ENCODE measurements around the gene RNF123.

Gene RNF123

DNA sequence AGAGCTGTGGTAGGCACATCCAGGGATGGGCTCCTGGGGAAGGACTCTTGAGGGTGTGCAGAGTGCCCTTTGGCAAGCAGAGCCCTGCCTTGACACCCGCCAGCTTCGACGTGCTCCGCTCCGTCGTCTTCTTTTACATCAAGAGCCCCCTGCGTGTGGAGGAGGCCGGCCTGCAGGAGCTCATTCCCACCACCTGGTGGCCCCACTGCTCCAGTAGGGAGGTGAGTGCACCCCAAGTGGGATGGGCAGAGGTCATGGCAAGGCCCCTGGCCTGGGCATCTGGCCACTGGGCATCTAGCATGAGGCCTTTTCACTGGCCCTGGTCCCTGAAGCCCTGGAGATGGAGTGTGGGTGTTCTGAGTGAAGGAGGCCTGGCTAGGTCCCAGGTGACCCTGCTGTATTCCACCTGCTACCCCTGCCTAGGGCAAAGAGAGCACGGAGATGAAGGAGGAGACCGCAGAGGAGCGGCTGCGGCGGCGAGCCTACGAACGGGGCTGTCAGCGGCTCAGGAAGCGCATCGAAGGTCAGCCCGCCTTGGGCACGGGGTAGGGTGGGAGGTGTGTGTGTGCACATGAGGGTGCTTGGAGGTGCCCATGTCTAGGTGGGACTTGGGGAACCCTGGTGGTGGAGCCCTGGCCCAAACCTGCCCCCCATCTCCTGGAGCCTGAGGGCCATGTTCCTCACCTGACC is 12.2 kb downstream of the RNF123 start:
- no peak for DNase-seq (ENCODE audit: low read depth in 3 of 3, low spot score in 1 of 3)

DNA sequence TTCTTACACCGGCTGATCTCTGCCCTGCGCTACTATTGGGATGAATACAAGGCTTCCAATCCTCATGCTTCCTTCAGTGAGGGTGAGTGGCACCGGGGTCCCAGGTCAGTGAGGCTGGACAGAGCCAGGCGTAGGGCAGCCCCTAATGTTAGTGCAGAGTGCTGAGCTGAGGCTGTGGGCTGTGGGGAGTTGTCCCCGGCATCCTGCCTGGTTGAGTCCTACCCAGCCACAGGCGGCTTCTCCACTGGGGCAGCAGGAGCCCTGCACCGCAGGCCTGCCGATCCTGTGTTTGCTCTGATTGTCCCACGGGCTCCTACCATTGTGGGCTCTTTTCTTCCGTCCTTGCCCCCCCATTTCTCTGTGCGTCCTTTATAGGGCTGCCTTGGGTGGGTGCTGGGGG is 13.3 kb downstream of the RNF123 start:
- DNase-seq (ENCODE audit: low read depth in 3 of 3, low spot score in 1 of 3): no peak

DNA sequence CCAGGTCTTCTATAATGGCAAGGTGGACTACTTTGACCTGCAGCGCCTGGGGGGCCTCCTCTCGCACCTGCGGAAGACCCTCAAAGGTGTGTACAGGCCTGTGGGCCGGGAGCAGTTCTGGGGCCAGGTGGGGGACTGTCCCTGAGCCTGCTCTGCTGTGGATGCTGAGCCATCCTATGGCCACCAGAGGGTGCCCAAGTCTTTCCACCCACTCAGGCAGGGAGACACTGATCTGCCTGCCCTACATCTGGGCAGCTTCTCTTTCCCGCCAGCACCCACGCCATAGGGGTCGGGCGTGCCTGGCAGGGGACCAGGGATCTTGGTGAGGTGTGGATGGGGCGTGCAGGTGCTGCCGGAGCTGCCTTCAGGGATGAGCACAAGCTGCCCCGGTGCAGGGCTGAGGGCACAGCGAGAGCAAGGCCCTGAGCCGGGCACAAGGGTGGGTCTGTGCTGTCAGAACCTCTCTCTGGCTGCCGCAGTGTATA is 14.1 kb downstream of the RNF123 start:
- DNase-seq (ENCODE audit: low read depth in 3 of 3, low spot score in 1 of 3): peak in 2 of 3 donors; percentile 38 to 42

DNA sequence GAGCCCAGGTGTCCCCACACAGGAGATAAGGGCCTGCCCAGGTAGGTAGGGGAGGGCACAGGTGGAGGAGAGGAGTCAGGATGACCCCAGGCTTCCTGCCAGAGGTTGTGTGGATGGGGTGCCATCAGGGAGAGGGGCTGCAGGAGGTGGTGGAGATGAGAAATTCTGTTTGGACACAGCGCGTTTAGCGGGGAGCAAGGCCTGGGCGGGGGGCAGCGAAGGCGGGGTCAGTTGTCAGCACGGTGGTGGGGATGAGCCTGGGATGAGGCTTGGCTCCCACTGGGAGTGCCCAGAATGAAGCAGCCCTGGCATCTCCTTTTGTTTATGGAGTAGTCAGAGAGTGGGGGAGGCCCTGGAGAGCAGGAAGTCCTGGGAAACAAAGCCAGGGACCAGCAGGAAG is 14.6 kb downstream of the RNF123 start:
- no peak for DNase-seq (ENCODE audit: low read depth in 3 of 3, low spot score in 1 of 3)

DNA sequence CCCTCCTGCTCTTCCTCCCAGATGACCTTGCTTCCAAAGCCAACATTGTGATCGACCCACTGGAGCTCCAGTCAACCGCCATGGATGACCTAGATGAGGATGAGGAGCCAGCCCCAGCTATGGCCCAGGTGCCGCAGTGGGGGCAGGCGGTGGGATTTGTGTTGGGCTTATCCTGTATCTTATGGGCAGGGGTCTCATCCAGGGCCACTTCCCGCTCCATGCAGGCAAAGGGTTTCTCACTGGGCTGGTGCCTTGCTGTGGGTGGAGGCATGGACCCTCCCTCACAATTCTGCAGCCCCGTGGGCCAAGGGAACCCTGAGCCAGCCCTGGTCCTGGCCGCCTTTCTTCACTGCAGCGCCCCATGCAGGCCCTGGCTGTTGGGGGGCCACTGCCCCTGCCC is 15.3 kb downstream of the RNF123 start:
- DNase-seq (ENCODE audit: low read depth in 3 of 3, low spot score in 1 of 3): no peak

DNA sequence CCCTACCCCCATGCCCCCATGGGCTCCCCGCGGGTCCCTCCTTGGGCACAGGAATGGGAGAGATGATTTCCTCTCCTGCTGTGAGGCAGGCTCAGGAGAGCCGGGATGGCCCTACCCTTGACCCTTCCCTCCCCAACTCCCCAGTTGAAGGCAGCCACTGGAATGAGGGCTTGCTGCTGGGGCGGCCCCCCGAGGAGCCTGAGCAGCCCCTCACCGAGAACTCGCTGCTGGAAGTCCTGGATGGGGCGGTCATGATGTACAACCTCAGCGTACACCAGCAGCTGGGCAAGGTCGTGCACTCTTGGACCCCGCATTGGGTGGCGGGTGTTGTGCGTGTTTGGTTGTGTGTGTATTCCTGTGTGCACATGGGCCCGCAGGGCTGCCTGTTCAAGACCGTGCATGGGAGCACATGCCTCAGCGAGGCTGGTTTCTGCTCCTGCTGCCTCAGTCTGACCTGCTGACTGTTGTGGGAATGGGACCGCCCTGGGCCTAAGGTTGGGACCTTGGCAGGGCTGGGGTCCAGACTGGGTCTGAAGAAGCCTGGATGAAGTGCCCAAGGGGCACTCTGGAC is 16.1 kb downstream of the RNF123 start:
- no peak for DNase-seq (ENCODE audit: low read depth in 3 of 3, low spot score in 1 of 3)

DNA sequence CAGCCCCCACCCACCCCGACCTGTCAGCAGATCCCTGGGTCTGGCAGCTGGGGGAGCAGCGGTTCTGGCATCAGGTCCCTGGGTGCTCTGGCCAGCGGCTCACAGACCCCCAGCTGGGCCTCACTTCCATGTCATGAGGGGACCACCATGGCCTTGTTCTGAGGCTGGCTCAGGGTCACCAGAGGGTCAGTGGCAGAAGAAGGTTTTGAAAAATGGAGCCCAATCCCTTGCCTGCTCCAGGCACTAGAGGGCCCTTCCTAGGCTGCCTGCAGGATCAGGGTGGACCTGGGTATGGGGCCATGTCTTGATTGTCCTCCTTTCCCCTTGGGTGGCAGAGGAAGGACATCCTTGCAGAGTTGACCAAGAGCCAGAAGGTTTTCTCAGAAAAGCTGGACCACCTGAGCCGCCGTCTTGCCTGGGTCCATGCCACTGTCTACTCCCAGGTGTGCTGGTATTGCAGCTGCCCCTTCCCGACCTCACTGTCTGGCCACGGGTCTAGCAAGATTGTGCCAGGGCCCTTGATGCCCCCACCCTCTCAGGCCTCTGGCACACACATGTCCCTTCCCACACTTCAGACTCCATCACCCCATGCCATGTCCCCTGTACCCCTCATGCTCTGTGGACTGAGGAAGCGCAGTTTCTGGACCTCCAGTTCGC is 17.2 kb downstream of the RNF123 start:
- DNase-seq (ENCODE audit: low read depth in 3 of 3, low spot score in 1 of 3): no peak

DNA sequence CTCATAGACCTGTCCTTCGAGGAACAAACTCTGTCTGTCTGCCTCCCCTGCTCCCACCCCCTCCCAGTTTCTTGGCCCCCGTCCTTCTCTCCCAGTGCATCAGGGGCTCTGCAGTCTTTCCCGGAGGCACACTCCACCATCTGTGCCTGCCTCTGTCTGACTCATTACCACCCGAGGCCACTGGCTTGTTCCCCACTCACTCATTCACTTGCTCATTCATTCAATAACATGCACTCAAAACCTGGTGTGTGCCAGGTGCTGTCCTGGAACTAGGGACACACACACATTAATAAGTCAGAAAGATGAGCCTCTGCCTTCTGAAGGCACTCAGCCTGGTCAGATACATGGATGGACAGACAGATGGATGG is 17.7 kb downstream of the RNF123 start:
- no peak for DNase-seq (ENCODE audit: low read depth in 3 of 3, low spot score in 1 of 3)

DNA sequence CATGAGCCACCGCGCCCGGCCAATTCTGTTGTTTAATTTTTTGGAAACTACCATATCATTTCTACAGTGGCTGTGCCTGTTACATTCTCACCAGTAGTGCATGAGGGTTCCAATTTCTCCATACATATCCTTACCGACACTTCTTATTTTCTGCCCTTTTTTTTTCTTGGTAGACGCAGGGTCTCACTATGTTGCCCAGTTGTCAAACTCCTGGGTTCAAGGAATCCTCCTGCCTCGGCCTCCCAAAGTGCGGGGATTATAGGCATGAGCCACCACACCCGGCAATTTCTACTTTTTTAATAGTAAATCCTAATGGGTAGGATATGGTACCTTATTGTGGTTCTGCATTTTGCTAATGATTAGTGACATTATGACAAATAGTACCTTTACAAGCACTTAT is 20.5 kb downstream of the RNF123 start:
- no peak for DNase-seq (ENCODE audit: low read depth in 3 of 3, low spot score in 1 of 3)

DNA sequence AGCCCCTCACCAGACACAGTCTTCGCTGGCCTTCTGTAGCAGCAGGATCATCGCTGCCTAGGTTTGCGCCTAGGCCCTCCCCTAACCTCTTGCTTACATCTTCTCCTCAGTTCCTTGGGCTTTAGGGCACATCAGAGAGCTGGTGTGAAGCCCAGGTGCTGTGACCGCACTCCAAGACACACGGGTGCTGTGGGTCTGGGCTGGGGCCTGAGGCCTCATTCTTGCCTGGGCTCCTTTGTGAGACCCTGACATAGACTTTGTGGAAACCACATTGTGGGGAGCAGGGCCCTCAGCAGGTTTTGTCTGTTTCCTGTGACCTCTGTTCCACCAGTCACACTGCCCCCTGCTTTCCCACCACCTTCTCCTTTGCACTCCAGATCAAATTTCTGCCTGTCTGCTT is 22.1 kb downstream of the RNF123 start:
- no peak for DNase-seq (ENCODE audit: low read depth in 3 of 3, low spot score in 1 of 3)

DNA sequence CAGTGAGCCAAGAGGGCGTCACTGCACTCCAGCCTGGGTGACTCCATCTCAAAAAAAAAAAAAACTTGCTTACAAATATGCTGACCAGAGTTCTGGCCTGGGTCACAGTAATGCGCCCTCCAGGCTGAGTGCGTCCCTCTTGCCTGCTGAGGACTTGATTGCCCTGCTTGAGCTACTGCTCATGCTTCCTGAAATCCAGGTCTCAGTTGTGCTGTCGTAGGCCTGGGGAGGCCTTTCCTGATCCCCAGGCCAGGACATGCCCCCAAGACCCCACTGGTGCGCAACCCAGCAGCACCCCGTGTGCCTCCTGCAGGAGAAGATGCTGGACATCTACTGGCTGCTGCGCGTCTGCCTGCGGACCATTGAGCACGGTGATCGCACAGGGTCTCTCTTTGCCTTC is 22.8 kb downstream of the RNF123 start:
- no peak for DNase-seq (ENCODE audit: low read depth in 3 of 3, low spot score in 1 of 3)

DNA sequence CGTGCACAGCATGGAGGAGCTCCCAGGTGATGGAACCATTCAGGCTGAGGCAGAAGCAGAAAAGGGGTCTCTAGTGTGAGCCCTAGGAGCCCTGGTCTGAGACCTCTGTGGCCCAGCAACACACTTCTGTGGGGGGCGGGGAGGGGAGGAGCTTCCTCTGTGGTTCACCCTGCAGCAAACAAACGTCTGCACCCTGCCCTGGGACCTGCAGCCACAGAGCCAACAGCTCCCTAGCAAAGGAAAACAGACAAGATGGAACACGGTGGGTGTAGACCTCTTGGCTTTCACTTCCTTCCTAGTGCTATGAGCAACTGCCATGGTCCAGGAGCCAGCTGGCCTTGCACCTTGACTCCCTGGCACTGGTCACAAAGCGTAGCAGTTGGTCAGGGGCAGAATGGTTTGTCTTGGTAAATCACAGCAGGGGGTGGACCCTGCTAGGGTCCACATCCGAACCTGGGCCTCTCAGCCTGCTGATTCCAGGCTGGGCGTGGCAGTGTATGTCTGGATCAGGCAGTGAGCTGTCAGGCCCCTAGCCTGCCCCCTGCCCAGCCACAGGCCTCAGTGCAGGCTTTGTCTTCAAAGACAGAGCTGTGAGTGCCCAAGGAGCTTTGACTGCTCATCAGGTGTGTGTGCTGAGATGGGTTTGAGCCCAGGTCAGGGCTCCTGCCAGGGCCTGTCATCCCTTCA is 23.4 kb downstream of the RNF123 start:
- DNase-seq (ENCODE audit: low read depth in 3 of 3, low spot score in 1 of 3): no peak

DNA sequence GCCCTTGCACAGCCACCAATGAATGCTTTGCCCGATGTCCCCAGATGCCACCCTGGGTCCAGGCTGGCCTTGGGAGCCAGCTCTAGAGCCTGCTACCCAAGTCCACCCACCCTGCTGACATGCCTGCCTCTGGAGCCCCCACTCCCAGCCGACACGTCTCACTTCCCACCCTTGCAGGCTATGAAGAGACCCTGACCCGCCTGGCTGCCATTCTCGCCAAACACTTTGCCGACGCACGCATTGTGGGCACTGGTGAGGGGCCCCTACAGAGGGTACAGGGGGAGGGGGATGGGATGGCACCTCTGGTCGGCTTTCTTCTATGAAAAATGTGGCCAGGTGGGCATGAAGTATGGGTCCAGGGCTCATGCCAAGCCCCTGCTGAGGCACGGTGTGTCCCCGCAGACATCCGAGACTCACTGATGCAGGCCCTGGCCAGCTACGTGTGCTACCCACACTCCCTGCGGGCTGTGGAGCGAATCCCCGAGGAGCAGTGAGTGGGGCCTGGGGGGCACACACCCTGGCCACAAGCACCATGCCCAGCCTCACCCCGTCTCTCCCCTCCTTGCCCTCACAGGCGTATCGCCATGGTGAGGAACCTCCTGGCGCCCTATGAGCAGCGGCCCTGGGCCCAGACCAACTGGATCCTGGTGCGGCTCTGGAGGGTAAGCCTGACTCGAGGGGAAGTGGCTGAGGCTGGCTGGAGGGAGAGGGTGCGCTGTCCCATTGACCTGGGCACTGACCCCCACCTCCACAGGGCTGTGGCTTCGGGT is 24.2 kb downstream of the RNF123 start:
- DNase-seq (ENCODE audit: low read depth in 3 of 3, low spot score in 1 of 3): no peak

DNA sequence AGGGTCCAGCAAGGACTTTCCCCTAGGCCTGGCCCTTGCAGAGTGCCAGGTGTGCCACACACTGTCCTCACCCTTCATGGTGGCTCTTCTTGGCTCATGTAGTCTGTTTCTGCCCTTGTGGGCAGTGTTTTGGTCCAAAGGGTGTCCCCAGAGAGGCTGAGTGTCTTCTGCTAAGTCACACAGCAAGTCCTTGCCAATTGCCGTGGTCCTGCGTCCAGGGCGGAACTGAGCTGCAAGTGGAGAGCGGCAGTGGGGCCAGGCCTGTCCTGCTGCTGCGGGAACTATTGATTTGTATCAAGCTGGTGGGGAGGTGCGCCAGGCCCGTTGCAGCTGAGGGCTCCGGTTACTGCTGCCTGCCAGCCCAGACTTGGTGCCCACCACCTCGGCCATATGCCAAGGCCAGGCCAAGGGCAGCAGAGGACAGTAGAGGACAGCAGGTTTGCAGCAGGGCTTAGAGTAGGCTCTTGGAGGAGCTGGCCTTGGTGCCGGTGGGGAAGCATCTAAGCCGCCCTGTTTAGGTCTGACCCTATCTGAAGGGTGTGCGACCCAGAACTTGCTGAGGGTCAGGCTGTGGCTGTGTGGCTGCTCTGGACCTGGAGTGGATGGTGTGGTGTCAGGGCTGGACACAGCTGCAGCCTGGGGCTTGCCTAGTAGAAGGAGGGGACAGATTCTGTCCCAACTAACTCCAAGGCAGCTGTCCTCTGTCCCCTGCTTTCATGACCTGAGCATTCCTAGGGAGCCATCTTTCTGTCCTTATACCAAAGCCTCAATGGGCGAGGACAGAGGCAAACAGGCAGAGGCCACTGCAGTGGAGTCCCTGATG is 25.6 kb downstream of the RNF123 start:
- no peak for DNase-seq (ENCODE audit: low read depth in 3 of 3, low spot score in 1 of 3)

DNA sequence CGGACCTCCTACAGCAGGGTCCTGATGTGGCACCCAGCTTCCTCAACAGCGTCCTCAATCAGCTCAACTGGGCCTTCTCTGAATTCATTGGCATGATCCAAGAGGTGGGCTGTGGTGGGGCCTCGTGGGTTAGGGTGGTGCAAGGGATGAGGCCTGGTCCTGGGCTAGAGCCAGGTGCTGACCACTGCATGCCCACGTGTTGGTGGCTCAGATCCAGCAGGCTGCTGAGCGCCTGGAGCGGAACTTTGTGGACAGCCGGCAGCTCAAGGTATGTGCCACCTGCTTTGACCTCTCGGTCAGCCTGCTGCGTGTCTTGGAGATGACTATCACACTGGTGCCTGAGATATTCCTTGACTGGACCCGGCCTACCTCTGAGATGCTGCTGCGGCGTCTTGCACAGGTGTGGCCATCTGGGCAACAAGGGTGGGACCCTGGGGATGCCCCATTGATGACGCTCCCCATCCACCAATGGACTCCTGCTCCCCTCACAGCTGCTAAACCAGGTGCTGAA is 26.3 kb downstream of the RNF123 start:
- DNase-seq (ENCODE audit: low read depth in 3 of 3, low spot score in 1 of 3): no peak

DNA sequence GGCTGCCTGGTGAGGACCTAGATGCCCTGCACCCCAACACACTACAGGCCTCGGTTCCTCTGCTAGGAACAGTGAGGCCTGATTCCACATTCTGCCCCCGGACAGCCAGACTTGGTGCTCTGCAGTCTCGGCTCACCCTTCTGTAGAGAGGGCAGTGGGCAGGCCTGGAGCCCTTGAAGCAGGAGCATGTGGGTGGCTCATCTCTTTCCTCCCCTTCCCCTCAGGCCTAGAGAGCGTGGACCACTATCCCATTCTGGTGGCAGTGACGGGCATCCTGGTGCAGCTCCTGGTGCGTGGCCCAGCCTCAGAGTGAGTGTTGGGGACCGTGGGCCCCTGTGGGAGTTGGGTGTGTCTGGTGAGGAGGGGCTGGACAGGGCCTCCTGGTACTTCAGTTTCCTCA is 26.8 kb downstream of the RNF123 start:
- DNase-seq (ENCODE audit: low read depth in 3 of 3, low spot score in 1 of 3): no peak

DNA sequence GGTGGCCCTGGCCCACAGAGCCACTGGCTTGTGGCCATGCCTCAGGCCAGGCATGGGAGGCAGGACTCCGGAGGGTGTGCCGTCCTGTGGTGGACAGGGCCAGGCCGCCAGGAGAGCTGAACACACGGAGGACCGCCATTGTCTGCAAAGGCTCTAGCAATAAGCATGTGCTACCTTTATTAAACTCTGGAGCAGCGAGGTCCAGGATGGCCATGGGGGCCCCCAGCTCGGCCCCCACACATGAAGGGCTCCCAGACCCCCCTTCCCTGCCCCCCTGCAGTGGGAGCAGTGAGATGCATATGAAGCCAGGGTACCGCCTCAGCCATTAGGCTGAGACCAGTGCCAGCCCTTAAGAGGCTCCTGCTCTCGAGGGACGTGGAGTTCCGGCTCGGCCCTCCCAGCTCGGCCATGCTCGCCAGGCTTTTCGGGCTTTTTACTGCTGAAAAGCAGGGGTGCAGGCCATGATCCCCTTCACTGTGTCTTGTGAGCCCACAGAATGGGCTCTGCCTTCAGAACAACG is 27.4 kb downstream of the RNF123 start:
- DNase-seq (ENCODE audit: low read depth in 3 of 3, low spot score in 1 of 3): no peak

DNA sequence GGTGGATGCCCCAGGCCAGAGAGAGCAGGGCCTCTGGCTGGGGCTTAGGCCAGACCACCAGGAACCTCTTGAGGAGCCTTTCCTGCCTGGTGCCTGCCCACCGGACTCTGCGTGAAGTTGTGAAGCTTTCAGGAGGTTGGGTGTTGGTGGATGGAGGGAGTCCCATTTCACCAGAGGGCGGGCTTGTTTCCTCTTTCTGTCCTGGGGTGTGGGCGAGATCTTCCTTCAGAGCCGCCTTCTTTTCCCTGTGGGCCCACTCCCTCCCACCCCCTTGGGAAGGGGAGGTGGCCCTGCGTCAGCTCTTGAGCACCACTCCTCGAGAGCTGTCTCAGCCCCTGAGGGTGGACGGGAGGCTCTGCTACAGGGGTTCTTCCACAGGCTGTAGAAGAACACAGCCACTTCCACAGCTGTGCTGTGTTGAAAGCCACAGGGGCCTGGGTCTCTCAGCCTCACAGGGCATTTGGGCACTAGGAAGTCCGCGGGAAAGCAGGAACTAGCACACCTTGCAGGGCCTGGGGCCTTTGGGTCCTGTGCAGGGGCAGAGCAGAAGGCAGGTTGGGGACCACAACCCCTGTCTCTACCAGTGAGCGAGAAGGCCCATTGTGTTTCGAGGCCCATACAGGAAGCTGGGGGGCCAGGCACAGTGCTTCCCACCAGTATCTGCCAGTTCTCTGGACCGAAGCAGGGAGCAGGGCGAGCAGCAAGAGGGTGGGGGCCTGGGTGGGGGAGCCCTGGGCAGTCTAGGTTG is 28.0 kb downstream of the RNF123 start:
- DNase-seq (ENCODE audit: low read depth in 3 of 3, low spot score in 1 of 3): no peak
